GM12865 (cell line): ENCODE measurements around the gene PACS2.

Experiments
- DNase-seq: peaks from one replicate; pipeline ENCODE4 v3.0.0; 2010; ENCODE audit warnings: low read depth
- H3K4me3 ChIP-seq: 2 replicates; pipeline ENCODE4 v1.5.1; 2011; ENCODE audit warnings: mild to moderate bottlenecking, low read depth, low read length, control low read depth
- TF ChIP-seq, protein P1 (sequence below): IDR thresholded peaks from 2 replicates; pipeline ENCODE4 v1.5.1; 2011; ENCODE audit warnings: low read length, control low read depth, low read depth, inconsistent platforms; ENCODE audit not compliant: insufficient read depth; ENCODE audit errors: missing control alignments

The PACS2 gene

DNA sequence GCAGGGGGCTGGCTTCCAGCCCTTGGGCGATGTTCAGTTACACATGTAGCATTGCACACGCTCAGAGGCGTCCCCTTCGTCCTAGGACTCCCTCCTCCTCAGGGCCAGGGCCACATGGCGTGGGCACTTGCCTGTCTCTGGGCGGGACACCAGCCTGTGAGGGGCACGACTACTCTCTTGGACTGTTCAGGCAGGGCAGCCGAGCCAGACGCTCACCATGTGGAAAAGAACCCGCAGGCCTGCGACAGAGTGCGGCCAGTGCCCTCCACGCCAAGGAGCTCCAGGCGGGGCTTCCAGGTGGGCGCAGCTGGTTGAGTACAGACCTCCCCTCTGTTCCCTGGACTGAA is 126.0 kb downstream of the PACS2 start:
- no peak overlapping the region for H3K4me3 ChIP-seq
- DNase-seq, result no peak
- TF ChIP-seq, protein P1, sequence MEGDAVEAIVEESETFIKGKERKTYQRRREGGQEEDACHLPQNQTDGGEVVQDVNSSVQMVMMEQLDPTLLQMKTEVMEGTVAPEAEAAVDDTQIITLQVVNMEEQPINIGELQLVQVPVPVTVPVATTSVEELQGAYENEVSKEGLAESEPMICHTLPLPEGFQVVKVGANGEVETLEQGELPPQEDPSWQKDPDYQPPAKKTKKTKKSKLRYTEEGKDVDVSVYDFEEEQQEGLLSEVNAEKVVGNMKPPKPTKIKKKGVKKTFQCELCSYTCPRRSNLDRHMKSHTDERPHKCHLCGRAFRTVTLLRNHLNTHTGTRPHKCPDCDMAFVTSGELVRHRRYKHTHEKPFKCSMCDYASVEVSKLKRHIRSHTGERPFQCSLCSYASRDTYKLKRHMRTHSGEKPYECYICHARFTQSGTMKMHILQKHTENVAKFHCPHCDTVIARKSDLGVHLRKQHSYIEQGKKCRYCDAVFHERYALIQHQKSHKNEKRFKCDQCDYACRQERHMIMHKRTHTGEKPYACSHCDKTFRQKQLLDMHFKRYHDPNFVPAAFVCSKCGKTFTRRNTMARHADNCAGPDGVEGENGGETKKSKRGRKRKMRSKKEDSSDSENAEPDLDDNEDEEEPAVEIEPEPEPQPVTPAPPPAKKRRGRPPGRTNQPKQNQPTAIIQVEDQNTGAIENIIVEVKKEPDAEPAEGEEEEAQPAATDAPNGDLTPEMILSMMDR, result no peak

DNA sequence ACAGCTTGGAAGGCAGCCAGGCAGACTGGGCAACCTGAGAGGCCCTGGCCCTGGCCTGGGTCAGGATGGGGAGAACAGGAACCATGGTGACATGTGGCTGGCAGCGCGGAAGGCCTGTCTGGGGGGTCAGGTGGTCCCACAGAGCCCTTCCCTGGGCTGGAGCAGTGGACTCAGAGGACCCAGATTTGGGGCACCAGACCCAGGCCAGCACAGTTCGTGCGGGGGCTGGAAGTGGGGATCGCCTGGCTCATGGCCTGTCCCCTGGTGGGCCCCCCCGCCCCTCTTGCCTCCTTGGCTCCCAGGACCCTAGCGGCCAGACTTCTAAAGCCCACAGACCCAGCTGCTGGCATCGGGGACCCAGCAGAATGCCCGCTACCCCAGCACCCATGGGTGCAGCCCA is 126.4 kb downstream of the PACS2 start:
- DNase-seq, result no peak
- H3K4me3 ChIP-seq, result no peak overlapping the region
- TF ChIP-seq, protein P1, result no peak

DNA sequence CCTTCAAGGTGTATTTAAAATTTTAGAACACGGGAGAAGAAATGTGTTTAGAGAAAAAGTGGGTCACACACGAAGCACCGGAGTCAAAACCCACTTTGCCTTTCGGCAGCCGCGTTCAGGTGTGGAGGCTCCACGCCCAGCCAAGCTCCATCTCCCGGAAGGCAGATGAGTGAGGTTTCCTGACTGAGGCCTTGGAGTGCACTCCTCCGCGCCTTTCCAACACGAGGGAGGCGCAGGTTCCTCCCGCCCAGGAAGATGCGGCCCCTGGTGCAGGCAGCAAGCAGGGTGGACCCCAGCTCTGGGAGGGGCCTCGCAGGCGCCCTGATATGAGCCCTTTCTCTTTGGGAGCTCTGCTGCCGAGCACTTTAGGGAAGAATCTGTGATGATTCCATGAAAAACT is 127.6 kb downstream of the PACS2 start:
- TF ChIP-seq, protein P1, result no peak
- no peak for DNase-seq
- H3K4me3 ChIP-seq, result no peak overlapping the region

DNA sequence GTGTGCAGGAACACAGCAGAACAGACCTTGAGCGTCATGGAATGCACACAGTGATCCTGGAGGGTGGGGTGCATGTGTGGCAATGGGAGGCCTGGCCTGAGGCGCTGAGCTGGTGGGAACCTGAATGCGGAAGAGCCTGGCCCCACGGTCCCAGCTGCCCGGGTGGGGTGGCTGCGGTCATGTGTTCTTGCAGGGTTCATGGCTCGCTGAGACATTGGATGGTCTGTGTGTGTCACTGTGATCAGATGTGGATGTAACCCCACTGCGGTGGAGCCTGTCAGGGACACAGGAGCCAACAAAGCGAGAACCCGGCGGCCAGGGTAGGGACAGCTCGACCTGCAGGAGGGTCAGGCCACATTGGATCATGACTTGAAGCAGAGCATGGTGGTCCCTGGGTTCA is 128.3 kb downstream of the PACS2 start:
- H3K4me3 ChIP-seq, result no peak overlapping the region
- no peak for DNase-seq
- TF ChIP-seq, protein P1, result no peak

DNA sequence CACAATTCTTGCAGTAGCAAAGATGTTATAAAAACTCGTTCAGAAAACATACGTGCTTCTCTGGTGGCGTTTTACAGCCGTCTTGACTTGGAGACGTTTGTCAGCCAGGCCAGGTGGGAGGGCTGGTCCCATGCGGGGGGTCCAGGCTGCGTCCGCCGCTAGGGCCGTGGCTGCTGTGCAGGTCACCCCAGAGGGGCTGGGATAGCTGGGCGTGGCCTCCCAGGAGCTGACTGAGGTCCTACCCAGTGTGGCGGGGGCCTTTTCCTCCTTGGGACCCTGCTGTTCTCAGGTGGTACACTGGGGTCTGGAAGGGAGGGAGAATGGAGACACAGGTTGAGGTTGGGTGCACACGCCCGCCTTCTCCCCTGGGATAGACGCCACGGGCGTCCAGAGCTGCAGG is 130.3 kb downstream of the PACS2 start:
- TF ChIP-seq, protein P1, result no peak
- no peak for DNase-seq
- H3K4me3 ChIP-seq, result no peak overlapping the region

DNA sequence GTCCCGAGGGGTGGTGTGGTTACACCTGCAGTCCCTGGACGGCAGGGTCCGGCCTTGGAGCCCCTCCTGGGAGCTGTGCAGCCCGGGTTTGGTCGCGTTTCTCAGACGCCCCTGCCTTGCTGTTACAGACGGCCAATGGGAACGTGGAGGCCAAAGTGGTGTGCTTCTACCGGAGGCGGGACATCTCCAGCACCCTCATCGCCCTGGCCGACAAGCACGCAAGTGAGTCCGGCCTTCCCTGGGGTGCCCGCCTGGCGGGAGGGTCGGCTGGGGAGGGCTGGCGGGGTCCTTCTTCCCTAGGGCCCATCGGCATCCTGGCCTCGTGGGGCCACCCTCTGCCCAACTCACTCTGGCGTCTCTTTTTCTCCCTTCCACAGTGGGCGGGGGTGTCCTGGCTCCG is 130.7 kb downstream of the PACS2 start:
- no peak for DNase-seq
- H3K4me3 ChIP-seq, result no peak overlapping the region
- TF ChIP-seq, protein P1, result no peak

DNA sequence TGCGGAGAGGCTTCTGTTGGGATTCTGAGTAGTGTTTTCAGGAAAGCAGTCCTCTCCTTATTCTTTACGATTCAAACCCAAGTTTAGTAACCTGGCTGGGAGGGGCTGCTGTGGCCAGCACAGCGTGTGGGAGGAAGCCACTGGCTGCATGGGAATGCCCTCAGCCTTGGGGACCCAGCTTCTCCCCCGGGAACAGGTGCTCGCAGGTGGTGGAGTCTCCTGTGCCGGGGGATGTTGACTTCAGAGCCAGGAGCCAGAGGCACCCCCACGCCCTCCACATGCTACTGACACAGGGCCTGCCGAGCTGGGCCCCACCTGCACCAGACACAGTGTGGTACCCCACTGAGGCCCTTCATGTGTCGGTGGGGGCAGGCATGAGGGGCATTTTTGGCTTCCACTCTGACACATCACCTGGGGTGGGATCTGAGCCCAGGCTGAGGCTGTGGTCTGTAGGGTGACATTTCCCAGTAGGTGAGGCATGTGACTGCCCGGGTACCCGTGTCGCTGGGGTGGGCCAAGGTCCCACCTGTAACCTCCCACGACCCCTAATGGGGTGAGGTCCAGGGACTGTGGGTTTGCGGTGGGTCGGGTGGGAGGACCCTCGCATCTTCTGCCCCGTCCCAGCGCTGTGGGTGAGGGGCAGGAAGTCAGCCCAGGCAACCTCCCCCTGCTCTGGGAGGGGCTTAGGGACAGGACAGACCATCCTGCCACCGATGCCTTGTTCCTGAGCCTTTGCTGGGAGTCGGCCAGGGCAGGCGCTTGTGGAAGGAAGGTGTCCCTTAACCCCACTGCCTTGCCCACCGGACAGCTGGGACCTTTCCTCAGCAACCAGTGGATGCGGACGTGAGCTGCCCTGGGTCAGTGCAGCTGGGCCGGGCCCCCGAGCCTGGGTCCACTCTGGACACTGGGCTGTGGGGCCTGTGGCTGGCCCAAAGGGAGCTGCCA is 131.6 kb downstream of the PACS2 start:
- TF ChIP-seq, protein P1, result no peak
- no peak for DNase-seq
- H3K4me3 ChIP-seq, result no peak overlapping the region
